MCF 10A (cell line): ENCODE results near the gene LAMA3. TPM values are rescaled to one million over a fixed set of nuclear protein-coding genes. Genes with fewer than 3 reads are reported as not detected.

Experiments used
- BruUV-seq: library from RNA; stranded (reverse); fragments of 400-500 nt; replicated peaks from 2 replicates; lab custom pipeline; 2021; lab: Mats Ljungman, UMichigan
- CTCF ChIA-PET: fragments of 300-600 bp; sonication (Branson Sonifier 250); formaldehyde crosslinking; extraction: SDS; loops from one replicate; lab custom pipeline; 2021; ENCODE audit warnings: antibody characterized with exemption, inconsistent platforms; lab: Yijun Ruan, JAX
- POLR2A ChIA-PET: fragments of 300-600, 350-650 bp; sonication (Branson Sonifier 250); formaldehyde crosslinking; extraction: SDS; loops from one replicate; lab custom pipeline; 2020; ENCODE audit warnings: antibody characterized with exemption, inconsistent platforms; lab: Yijun Ruan, JAX
- DNase-seq: peaks from one replicate; pipeline ENCODE4 v3.0.0-alpha.2; 2018; ENCODE audit not compliant: unreplicated experiment
- H3K27ac Mint-ChIP-seq: one replicate; pipeline ENCODE4 v1.8.0; 2022; ENCODE audit warnings: mild to moderate bottlenecking, low read depth, mixed read lengths; ENCODE audit not compliant: unreplicated experiment
- H3K27me3 Mint-ChIP-seq: one replicate; pipeline ENCODE4 v1.8.0; 2022; ENCODE audit warnings: mixed read lengths; ENCODE audit not compliant: insufficient read depth, unreplicated experiment
- H3K36me3 Mint-ChIP-seq: one replicate; pipeline ENCODE4 v1.8.0; 2022; ENCODE audit warnings: mild to moderate bottlenecking, moderate library complexity, mixed read lengths; ENCODE audit not compliant: insufficient read depth, unreplicated experiment
- H3K4me1 Mint-ChIP-seq: one replicate; pipeline ENCODE4 v1.8.0; 2022; ENCODE audit warnings: mixed read lengths; ENCODE audit not compliant: insufficient read depth, unreplicated experiment
- H3K4me3 Mint-ChIP-seq: one replicate; pipeline ENCODE4 v1.8.0; 2022; ENCODE audit warnings: mild to moderate bottlenecking, moderate library complexity, mixed read lengths; ENCODE audit not compliant: unreplicated experiment
- H3K9me3 Mint-ChIP-seq: one replicate; pipeline ENCODE4 v1.8.0; 2022; ENCODE audit warnings: mixed read lengths; ENCODE audit not compliant: unreplicated experiment
- intact Hi-C: fragments of 100-400 bp; cut with micrococcal nuclease; formaldehyde crosslinking; loops from 2 replicates; pipeline ENCODE4 v1.14.1; 2022
- total RNA-seq: library from RNA; stranded (reverse); gene quantifications from 2 replicates; pipeline ENCODE4 v1.2.3, GENCODE V29; 2022
- TF ChIP-seq, protein P1 (sequence below): fragments of 200-600 bp; IDR thresholded peaks from one replicate; pipeline ENCODE4 v1.8.0; 2022; ENCODE audit warnings: antibody characterized with exemption, mild to moderate bottlenecking; ENCODE audit not compliant: unreplicated experiment

The LAMA3 gene
- total RNA-seq, 1 experiment from 2014 or later = 371 TPM

DNA sequence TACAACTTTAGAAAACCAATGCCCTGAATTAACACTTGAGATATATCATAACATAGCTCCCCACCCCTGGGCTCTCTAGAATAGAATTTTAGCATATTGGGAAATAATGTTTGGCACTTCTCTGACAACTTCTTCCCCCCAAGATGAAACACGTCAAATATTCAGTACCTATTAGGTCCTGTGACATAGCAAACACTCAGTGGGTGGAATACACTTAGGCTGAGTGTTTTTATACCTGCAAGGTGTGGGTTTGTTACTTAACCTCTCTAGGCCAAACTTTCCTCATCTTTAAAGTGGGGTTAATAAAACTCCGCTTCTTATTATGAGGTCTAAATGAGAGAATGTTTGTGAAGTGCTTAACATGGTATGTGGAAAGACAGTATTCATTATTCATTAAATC lies 56.1 kb downstream of the LAMA3 start:
- CTCF ChIA-PET = no interaction called here
- BruUV-seq = no TSS peak
- intact Hi-C loops = no loop called here
- H3K4me1 Mint-ChIP-seq = peaks cover 4% of the 10 kb centered on the region
- H3K27ac Mint-ChIP-seq = no peak overlapping the region
- H3K9me3 Mint-ChIP-seq = no peaks in the 10 kb centered on the region
- no peaks in the 10 kb centered on the region for H3K36me3 Mint-ChIP-seq
- POLR2A ChIA-PET = no interaction called here
- TF ChIP-seq, protein P1, sequence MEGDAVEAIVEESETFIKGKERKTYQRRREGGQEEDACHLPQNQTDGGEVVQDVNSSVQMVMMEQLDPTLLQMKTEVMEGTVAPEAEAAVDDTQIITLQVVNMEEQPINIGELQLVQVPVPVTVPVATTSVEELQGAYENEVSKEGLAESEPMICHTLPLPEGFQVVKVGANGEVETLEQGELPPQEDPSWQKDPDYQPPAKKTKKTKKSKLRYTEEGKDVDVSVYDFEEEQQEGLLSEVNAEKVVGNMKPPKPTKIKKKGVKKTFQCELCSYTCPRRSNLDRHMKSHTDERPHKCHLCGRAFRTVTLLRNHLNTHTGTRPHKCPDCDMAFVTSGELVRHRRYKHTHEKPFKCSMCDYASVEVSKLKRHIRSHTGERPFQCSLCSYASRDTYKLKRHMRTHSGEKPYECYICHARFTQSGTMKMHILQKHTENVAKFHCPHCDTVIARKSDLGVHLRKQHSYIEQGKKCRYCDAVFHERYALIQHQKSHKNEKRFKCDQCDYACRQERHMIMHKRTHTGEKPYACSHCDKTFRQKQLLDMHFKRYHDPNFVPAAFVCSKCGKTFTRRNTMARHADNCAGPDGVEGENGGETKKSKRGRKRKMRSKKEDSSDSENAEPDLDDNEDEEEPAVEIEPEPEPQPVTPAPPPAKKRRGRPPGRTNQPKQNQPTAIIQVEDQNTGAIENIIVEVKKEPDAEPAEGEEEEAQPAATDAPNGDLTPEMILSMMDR = no peak
- H3K4me3 Mint-ChIP-seq = no peak overlapping the region
- no peak for DNase-seq
- H3K27me3 Mint-ChIP-seq = no peaks in the 10 kb centered on the region

- intact Hi-C loops = no loop called here
- no peaks in the 10 kb centered on the region for H3K4me1 Mint-ChIP-seq
- no peak overlapping the region for H3K27ac Mint-ChIP-seq
- H3K27me3 Mint-ChIP-seq = no peaks in the 10 kb centered on the region
- TF ChIP-seq, protein P1 = no peak
- no peak for DNase-seq
- ChIA-PET CTCF (no interaction called here), POLR2A (no interaction called here)
- no peak overlapping the region for H3K4me3 Mint-ChIP-seq
- no TSS peak for BruUV-seq
- H3K36me3 Mint-ChIP-seq = no peaks in the 10 kb centered on the region
- no peaks in the 10 kb centered on the region for H3K9me3 Mint-ChIP-seq
These were observed 57.6 kb downstream of the LAMA3 start for GRCh38 chr18:23746851-23747250.

DNA sequence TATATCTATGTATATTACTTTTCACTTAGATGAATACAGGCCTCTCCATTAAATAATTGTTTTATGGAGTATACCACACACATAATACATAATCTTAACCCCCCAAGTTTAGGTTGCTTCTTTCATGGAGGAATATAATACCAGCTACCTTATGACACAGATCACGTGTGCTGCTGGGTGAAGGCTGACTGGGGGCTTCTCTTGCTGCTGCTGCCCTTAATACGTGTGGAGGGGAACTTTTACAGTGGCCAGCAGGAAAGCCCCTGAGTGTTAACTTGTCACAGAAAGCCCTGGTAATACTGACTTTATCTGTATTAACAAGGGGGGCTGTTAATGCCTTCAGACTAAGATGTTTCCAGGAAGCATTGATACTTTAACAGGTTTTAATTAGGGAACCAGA lies 63.1 kb downstream of the LAMA3 start:
- no peaks in the 10 kb centered on the region for H3K4me1 Mint-ChIP-seq
- H3K27me3 Mint-ChIP-seq = no peaks in the 10 kb centered on the region
- no peaks in the 10 kb centered on the region for H3K9me3 Mint-ChIP-seq
- no peak overlapping the region for H3K4me3 Mint-ChIP-seq
- ChIA-PET CTCF (no interaction called here), POLR2A (interaction anchor here (1.3 kb wide), 1 partner anchor 14 kb away, joined by 3 read pairs; no protein-coding TSS in a partner anchor)
- no peaks in the 10 kb centered on the region for H3K36me3 Mint-ChIP-seq
- intact Hi-C loops = no loop called here
- BruUV-seq = no TSS peak
- no peak overlapping the region for H3K27ac Mint-ChIP-seq
- DNase-seq = no peak
- TF ChIP-seq, protein P1 = no peak

GRCh38 chr18:23752796-23753195 lies 63.5 kb downstream of the LAMA3 start:
- no TSS peak for BruUV-seq
- Mint-ChIP-seq H3K36me3 (no peaks in the 10 kb centered on the region), H3K4me1 (no peaks in the 10 kb centered on the region), H3K9me3 (no peaks in the 10 kb centered on the region), H3K27me3 (no peaks in the 10 kb centered on the region), H3K27ac (no peak overlapping the region), H3K4me3 (no peak overlapping the region)
- DNase-seq = no peak
- CTCF ChIA-PET = no interaction called here
- intact Hi-C loops = no loop called here
- TF ChIP-seq, protein P1 = no peak
- POLR2A ChIA-PET = interaction anchor here (1.3 kb wide), 1 partner anchor 13 kb away, joined by 3 read pairs; no protein-coding TSS in a partner anchor
